ENCODE data around the gene ZNF618.

Gene ZNF618

DNA sequence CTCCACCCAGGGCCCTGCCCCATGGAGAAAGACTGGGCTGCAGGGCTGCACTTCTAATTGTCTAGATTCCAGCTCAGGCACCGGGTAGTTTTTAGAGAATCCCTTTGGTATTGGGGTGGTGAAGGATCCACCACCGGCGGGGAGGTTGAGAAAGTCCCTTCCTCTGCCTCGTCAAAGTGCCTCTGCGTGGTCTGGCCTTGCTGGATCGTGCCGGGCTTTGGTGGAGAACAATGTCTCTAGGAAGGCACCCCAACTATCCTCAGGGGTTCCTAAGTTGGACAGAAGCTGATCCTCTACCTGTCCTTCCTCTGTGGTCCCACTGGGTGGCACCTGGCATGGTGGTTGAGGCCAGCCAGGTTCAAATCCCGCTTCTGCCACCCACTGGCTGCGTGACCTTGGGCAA, 209.3 kb downstream of the ZNF618 start:
- DNase-seq = no peak

DNA sequence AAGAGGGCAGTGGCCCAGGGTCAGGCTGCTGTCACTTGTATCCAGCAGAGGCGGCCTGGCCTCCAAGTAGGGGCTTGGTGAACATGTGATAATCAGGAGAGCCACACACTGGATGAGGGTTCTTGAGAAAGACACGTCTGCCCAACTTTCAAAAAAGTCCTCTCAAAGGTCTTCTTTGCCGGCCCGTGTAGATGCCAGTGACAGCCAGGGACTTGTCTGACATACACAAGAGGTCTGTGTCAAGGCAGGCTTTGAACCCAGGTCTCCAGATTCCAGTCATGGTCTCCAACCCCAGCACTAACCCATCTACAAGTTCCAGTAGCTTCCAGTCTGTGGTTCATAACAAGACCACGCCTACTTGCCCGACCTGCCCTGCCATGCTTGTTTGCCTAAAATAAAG, 209.9 kb downstream of the ZNF618 start:
- DNase-seq = no peak

DNA sequence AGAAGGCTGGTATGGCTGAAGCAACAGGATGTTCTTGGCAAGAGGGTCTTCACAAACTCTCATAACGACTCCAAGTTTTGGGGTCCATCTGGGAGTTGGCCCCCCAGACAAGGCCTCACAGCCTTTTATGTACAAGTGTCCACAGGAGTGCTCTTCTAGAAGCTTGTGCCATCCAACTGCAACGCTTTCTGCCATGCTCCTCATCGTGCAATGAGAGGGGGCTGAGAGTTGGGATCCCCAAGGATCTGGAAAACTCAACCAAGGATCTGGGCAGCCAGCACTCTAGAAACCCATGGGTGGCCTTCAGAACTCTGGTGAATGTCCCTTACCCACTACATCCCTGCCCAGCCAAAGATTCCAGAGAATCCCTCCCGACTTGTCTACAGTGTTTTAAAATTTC, 210.5 kb downstream of the ZNF618 start:
- DNase-seq = no peak

DNA sequence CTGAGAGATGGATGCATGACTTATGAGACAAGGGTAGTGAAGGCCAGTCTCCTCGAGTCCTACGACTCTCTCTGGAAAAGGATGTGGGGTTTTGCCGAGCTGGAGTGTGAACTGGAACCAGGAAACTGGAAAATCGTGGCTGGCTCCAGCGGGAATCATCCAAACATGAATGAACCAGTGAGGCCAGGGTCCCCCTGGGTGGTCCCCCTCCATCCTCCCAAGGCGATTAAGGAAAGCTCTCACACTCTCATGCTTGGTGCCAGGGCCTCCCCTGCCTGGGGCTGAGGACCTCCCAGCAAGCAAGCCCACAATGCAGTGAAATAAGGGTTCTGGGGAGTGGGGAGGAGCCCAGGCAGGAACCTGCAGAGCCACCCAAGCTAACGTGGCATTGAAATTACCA, 211.6 kb downstream of the ZNF618 start:
- no peak for DNase-seq

DNA sequence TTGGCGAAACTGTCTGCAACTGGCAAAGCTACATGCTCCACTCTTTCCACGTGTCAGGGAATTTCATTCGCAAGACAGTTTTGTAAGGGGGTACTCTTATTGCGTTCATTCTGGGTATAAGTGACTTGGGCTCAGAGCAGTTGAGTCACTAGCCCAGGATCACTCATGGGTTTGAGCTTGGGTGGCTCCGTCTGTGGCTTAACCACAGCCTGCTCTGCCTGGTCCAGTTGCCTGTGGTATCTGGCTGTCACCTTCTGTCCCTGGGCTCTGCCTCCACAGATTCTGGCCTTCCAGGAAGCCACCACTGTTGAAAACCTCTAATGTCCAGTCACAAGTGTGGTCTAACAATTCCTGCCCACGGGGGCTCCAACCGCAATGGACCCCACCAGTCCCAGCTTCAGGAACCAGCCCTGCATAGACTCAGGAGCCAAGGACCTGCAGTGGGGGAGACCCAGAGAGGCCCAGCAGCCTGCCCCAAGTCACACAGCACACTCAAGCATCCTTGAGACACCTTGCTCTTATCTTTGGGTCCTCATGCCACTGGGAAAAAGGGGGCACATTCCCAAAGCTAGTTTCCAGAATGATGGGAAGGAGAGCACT, 212.6 kb downstream of the ZNF618 start:
- DNase-seq = no peak

DNA sequence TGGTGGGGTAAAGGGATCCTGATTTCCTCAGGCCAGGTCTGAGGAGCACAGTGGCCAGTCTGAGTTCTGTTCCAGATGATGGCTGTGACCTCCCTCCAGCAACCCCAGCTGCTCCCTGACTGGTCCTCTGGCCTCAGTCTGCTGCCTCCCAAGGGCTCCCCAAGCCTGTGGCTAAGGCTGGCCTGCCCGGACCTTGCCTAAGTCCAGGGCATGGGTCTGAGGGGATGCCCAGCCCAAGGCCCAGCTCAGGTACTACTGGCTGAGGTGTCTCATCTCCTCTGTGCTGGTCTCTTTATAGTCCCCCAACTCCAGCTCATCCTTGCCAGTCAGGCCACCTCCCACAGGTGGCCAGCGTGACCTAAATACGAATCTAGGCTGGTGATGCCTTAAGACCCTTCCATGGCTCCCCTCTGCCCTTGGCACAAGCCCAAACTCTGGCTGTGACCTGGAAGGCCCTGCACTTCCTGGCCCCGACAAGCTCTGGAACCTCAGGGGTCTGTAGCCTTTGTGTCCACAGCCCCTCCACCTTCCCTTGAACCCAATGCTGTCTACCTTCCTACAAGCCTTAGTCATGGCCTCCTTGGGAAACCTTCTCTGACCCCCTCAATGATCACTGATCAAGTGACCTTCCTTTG, 213.2 kb downstream of the ZNF618 start:
- DNase-seq = no peak

DNA sequence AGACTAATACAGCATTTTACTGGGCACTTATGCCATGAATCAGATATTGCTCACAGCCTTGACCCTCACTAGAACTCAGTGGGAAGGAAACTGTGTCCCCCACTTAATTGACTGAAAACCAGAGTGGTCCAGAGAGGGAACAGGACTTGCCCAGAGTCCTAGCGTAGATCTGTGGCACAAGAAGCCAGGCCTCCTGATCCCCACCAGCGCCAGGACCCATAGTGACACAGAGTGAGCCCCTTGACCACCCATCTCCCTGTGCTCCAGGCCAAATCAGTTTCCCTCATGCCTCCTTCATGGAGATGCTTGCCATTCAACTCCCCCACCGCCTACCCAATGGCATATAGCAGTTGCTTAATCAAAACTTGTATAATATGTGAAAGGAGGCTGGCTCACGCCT, 214.7 kb downstream of the ZNF618 start:
- no peak for DNase-seq

DNA sequence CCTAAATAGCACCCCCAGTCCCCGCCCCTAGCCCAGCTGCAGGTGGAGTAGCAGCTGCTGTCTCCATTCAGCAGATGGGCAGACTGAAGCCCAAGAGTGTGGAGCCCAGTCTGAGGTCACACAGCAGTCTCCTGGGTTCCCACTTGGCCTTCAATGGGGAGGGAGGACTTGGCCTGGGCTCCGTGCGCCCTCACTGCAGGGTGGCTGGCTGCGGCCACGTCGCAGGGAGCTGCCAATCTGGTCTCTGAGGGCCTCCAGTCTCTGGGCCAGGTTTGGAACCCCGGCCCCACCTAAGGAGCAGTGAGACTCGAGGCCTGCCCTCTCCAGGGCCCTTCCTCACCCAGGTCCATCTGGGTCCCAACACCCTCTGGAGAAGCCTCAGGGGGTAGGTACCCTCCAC, 215.6 kb downstream of the ZNF618 start:
- no peak for DNase-seq

DNA sequence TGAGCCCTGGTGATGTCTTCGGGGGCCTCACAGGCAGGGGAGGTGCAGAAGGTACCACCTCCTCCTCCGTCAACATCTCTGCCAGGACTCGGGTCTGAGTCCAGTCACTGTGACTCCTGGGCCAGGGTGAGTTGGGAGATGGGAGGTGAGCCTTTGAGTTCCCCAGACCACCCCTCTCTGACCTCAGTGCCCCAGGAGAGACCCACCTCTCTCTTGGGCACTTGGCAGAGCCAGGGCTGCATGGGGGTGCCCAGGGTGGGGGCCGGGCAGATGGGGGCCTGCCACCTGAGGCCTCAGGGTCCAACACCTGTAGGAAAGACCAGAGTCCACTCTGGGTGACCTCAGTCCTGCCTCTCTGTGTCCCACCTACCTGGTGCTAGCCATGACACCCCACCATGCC, 216.2 kb downstream of the ZNF618 start:
- DNase-seq = no peak

DNA sequence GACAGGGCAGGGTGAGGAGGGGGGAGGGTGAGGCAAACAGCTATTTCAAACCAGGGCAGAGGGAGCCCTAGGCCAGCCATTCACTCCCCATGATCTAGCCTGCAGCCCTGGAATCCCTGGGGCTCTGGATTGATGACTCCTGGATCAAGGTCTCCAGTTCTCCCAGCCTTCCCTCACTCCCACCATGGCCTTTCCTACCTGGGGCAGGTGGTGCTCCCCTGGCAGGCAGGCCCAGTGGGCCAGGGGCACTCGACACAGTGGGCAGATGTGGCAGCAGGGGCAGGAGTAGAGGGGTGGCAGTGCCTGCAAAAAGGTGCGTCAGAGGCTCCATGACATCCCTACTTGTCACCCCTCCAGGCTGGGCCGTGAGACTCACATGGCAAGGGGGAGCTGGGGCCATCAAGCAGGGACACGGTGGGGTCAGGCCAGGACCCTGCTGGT, 216.9 kb downstream of the ZNF618 start:
- DNase-seq = no peak

DNA sequence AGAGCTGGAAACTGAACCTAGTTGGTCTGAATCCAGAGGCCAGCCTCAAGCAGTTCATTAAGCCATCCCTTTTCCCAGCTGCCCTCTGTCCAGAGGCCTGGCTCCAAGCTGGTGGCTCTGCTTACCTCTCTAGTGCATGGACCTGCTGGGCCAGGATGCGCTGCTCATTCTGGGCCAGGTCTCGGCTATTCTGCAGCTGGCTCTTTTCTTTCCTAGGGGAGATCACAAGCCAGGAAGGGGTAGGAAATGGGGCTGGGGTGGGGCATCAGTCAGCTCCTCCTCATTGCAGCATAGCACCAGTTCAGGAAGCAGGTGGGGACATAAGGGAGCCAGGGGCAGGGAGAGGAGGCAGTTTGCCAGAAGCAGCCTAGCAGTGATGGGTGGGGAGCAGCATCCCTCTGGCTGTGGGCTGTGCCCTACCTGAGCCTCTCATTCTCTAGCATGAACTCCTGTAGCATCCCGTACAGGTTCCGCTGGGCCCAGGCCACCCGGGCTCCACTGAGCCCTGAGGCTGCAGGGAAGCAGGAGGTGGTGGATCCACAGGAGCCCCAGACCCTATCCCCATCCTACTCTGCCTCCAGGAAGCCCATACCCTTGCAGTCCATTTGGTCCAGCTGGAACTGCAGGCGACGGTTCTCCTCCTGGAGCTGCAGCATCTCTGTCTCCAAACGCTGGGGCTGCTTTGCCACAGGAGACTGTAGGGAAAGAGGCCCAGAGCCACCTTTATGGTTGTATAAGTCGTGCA, 217.8 kb downstream of the ZNF618 start:
- no peak for DNase-seq

DNA sequence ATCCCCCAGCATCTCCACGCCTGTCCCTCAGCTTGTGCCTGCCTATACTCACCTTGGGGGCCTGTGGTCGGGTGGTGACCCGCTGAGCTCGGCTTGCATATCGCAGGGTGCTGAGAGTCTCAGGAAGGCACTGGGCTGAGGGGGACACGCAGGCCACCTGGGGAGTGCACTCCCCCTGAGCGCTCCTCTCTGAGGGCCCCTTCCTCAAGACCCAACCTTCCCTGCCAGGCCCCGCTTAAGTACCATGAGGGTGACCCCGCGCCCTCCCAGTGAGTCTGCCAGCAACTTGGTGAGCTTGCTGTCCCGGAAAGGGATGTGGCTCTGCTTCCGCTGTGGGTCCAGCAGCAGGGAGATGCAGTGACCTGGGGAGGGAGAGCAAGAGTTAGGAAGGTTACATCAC, 218.9 kb downstream of the ZNF618 start:
- DNase-seq = no peak

DNA sequence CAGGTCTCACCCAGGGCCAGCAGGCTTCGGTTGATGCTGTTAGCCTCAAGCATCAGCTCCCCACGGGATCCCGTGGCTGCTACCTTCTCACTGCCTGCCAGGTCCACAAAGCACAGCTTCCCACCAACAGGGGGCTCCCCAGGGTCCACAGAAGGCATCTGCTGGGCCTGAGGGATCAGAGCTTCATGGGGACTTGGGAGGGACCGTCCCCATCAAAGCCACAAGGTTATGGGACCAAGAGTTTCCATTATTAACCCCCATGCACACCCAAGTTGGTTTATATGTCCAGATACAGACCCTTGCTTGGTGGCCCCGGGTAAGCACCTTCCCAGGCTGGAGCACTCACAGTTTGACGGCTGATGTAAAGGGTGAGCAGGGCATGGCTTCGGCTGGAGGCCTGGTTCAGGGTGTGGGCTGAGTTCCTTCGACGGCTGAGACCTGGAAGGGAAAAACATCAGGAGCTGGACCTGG, 220.0 kb downstream of the ZNF618 start:
- no peak for DNase-seq

DNA sequence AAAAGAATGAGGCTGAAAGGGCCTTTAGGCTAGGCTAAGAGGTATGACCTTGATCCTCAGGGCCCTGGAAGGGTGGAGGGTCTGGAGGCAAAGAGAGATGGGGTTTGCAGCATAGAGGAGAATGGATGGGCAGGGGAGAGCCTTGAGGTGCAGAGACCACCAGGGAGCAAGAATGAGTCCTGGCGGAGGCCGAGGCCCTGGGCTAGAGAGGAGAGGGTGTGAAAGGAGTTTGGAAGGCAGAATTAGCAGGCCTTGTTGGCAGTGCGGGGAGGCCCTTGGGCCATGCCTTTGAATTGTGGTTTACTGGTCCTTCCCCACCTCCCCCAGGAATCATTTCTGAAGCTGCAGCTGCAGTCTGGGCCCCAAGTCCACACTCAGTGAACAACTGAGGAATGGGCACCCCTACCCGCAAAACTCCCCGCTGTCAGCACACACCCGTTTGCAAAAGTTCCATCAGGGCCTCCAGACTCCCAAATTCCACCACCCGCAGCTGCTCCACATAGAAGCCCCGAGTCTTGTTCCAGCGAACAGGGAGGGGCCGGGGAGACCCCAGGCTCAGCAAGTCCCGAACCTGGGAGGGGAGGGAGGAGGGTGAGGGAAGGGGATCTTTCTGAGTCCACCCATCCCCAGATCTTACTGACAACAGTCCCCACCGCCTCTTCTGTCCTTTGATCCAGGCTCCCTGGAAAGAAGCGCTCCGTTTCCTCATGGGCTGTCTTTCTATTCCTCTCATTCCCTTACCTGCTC, 220.9 kb downstream of the ZNF618 start:
- no peak for DNase-seq

DNA sequence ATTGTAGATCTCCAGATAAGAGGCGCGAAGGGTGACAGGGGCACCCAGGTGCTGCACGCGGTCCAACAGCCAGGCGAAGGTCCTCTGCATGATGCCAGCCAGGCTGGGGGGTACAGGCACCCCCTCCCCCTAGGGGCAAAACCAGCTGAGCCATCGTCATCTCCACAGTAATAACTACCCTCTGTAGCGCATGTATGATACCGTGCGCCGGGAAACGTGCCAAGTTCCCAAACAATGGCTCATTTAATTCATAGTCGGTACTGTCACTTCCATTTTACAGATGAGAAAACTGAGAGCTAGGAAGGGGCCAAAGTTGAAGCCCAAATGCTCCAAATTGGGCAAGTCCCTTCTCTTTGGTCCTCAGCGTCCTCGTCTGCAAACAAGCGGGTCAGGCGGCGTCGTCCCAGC, 221.5 kb downstream of the ZNF618 start:
- DNase-seq = no peak

DNA sequence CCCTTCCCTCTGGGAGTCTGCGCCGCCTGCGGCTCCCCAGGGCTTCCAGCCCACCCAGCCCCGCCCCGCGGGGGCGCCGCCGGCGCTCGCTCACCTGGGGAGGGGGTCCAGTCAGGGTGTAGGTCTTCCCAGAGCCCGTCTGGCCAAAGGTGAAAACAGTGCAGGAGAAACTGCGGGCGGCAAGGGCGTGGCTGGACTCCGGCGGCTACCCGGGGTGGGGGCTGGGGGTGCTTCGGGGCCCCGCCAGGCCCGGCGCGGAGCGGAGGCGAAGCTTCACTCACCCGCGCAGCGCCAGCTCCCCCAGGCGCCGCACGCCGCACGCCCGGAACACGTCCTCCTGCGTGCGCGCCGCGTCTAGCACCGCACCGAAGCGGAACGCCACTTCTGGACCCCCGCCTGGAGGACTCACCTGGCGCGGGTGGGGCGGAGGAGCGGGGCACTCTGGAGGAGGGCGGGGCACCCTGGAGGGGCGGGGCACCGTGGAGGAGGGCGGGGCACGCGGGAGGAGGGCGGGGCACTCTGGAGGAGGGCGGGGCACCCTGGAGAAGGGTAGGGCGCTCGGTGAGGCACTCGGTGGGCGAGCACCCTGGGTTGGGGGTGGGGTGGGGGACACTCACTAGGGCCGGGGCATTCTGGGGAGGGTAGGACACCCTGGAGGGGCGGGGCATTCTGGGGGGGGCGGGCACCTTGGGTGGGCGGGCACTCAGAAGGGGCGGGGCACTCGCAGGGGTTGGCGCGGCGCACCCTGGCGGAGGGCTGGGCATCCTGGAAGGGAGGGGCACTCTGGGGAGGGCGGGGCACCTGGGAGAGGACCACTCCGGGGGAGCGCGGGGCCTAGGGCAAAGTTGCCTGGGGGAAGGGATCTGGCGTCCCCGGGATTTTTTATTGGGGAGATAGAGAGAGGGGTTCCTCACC, 222.2 kb downstream of the ZNF618 start:
- peak in 1 of 2 donors; percentile 29 for DNase-seq

DNA sequence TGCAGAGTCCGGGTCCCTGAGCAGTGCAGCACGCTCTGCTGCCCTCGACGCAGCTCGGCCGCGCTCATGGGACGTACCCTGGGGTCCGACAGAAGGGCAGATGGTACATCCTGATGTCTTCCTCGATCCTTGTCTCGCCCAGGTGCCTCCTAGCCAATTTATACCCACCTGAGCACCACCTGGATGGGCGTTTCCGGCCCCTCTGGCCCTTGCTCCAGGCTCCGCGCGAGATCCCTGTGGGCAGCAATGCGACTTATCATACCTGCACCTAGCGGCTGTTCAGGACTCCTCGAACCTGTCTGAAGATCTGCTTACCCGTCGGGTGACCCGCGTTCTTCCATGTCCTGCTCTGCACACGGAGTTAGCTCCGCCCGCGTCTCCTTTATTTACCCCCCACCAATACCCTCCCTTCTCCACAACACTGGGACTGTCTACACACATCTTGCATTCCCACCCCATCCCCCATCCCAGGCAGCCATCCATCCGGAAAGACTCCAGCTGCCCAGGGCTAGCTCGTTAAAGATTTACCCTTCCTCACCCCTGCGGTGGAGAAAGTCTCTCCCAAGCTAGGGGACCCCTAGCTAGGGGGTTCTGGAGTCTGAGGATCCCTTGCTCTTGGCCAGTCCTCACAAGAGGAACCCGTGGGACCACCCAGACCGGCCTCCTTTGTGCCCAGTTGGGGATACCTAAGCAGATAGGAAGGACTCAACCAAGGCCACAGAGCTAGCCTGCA, 223.0 kb downstream of the ZNF618 start, which contains the start of gene KIF12:
Gene KIF12 (minus strand): TSS at position 357 of the 733 bp plus-strand sequence. CDS start 16 bp downstream, at position 341.
- no peak for DNase-seq

DNA sequence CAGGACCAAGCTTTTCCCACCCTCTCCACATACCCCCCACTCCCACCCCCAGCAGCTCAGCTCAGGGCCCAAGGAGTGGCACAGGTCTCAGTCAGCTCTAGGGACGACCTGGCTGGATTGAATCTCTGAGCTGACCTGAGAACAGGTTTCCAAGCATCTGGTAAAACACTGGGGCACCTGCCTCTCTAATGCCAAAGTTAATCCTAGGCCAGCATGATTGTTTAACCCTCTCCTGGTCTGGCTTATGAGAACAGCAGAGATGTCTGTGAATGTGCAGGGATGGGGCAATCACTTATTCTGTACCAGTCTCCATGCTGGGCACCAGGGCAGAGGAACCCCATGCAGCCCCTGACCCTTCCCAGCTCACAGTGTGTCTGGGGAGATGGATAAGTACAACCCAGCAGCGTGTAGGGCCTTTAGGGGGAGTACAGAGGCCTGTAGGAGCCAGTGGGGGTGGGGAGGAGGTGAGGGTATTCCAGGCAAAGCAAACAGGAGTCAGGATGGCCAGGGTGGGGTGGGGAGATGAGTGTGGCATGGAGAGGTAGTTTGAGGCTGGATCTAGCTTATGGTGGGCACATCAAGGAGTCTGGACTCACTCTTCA, 223.7 kb downstream of the ZNF618 start:
- no peak for DNase-seq

DNA sequence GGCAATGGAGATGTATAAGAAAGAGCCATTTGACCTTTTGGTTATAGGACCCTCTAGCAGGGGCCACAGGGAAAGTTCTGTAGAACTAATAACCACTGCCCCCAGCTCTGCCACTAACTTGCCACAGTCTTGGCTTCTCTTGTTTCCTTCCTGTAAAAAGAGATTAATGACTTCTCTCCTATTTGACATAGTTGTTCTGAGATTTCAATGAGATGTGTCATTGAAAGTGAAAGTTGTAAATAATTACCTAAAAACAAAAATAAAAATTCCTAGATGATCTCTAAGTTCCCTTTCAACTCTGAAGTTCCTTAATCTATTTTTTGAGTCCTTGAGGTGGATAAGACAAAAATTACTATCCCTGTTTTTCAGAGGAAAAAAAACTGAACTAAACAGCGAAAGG, 224.4 kb downstream of the ZNF618 start:
- no peak for DNase-seq

DNA sequence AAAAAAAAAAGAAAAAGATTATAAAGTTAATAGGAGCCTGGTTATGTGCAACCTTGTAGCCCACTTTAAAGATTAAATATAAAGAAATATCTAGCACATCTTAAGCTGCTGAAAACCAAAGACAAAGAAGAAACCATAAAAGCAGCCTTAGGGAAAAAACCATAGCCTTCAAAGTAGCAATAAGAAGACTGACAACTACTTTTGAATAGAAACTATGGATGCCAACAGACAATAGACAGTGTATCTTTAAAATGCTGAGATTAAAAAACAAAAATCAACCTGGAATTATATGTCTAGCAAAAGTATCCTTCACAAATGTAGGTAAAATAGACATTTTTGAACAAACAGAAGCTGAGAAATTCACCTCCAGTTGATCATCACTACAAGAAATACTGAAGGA, 226.4 kb downstream of the ZNF618 start:
- DNase-seq = no peak

DNA sequence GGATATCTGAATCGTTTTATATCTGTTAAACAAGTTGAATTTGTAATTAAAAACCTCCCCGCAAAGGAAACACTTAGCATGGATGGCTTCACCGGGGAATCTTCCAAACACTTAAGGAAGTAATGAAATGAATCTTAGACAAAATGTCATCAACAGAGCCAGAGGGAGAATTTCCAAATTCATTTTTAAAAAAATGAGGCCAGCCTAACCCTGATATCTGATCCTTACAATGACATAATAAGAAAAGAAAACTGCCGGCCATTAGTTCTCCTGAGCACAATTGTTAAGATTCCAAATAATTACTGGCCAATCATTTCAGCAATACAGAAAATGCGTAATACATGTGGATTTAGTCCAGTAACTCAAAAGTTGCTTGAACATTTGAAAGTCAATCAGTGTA, 229.1 kb downstream of the ZNF618 start:
- no peak for DNase-seq
